H1 (cell line): Measurements from ENCODE around the gene GH1. TPM values are rescaled to one million over a fixed set of nuclear protein-coding genes. Genes with fewer than 3 reads are reported as not detected.

Experiments used
- CTCF ChIA-PET: fragments of 300-600 bp; sonication (Branson Sonifier 250); formaldehyde crosslinking; loops from one replicate; lab custom pipeline; 2021; ENCODE audit not compliant: partially characterized antibody; lab: Charles Lee
- POLR2A ChIA-PET: fragments of 300-600 bp; sonication (Branson Sonifier 250); formaldehyde crosslinking; loops from one replicate; lab custom pipeline; 2021; ENCODE audit warnings: inconsistent platforms; ENCODE audit not compliant: partially characterized antibody; lab: Charles Lee
- DNase-seq, 2 experiments: peaks; one replicate each; pipeline versions ENCODE4 v3.0.0 to v3.0.0-alpha.2; 2010 to 2022; ENCODE audit warnings: low spot score in 2 of 2, low read depth in 1 of 2, mixed read lengths in 1 of 2
- FAIRE-seq: peaks from 2 replicates; lab custom pipeline; 2011; peaks lifted over from hg19 to GRCh38; lab: Jason Lieb, UNC
- H2AFZ ChIP-seq: 2 replicates; pipeline ENCODE4 v1.8.1; 2012; ENCODE audit warnings: low read length, inconsistent platforms
- H2AK5ac ChIP-seq: 2 replicates; pipeline ENCODE4 v1.6.1; 2013; ENCODE audit warnings: low read depth, low read length
- H2BK120ac ChIP-seq: replicated peaks from 2 replicates; pipeline ENCODE3; 2013; ENCODE audit warnings: low read depth, low read length, inconsistent platforms
- H2BK12ac ChIP-seq: 2 replicates; pipeline ENCODE4 v1.6.1; 2013; ENCODE audit warnings: low read depth, low read length
- H2BK15ac ChIP-seq: 2 replicates; pipeline ENCODE4 v1.6.1; 2013; ENCODE audit warnings: low read length
- H2BK20ac ChIP-seq: 2 replicates; pipeline ENCODE4 v1.6.1; 2013; ENCODE audit warnings: low read length
- H2BK5ac ChIP-seq: 2 replicates; pipeline ENCODE4 v1.6.1; 2013; ENCODE audit warnings: low read depth, low read length
- H3K14ac ChIP-seq: 2 replicates; pipeline ENCODE4 v1.6.1; 2013; ENCODE audit warnings: inconsistent platforms; ENCODE audit not compliant: insufficient read length
- H3K18ac ChIP-seq: 2 replicates; pipeline ENCODE4 v1.6.1; 2013; ENCODE audit warnings: low read length; ENCODE audit errors: extremely low read depth
- H3K23ac ChIP-seq: 2 replicates; pipeline ENCODE4 v1.6.1; 2013; ENCODE audit warnings: inconsistent platforms; ENCODE audit not compliant: insufficient read length
- H3K23me2 ChIP-seq: 2 replicates; pipeline ENCODE4 v1.6.1; 2013; ENCODE audit warnings: low read depth, low read length
- H3K27ac ChIP-seq: 2 replicates; pipeline ENCODE4 v1.6.1; 2011; ENCODE audit warnings: low read depth, low read length, inconsistent platforms
- H3K27me3 ChIP-seq, 4 experiments: replicated peaks in 1 of 4; 1 replicate in 1 of 4; 2 replicates in 3 of 4; pipeline versions ENCODE4 v1.6.1 to v1.8.1; 2011 to 2013; ENCODE audit warnings: low read length in 3 of 4, mild to moderate bottlenecking in 3 of 4, inconsistent platforms in 2 of 4, mixed read lengths in 2 of 4, moderate library complexity in 1 of 4; ENCODE audit not compliant: control insufficient read depth in 3 of 4, insufficient read depth in 3 of 4; ENCODE audit errors: extremely low read depth in 1 of 4
- H3K36me3 ChIP-seq, 4 experiments: 2 replicates each; pipeline versions ENCODE4 v1.6.1 to v1.8.1; 2011 to 2013; ENCODE audit warnings: mild to moderate bottlenecking in 4 of 4, low read length in 3 of 4, moderate library complexity in 2 of 4, control low read depth in 1 of 4, inconsistent platforms in 1 of 4; ENCODE audit not compliant: insufficient read depth in 4 of 4, control insufficient read depth in 2 of 4
- H3K4ac ChIP-seq: replicated peaks from 2 replicates; pipeline ENCODE3; 2013; ENCODE audit warnings: low read length, low read depth, mixed read lengths, inconsistent platforms; ENCODE audit not compliant: insufficient read length
- H3K4me1 ChIP-seq, 4 experiments: replicated peaks in 1 of 4; 1 replicate in 1 of 4; 2 replicates in 3 of 4; pipeline versions ENCODE4 v1.6.1 to v1.8.1; 2011 to 2013; ENCODE audit warnings: low read length in 3 of 4, inconsistent platforms in 2 of 4, mixed read lengths in 1 of 4; ENCODE audit not compliant: insufficient read depth in 4 of 4, control insufficient read depth in 3 of 4
- H3K4me2 ChIP-seq, 2 experiments: 2 replicates each; pipeline versions ENCODE4 v1.6.1 to v1.8.1; 2011 to 2013; ENCODE audit warnings: low read depth in 2 of 2, low read length in 2 of 2, control low read depth in 1 of 2, inconsistent platforms in 1 of 2, mild to moderate bottlenecking in 1 of 2; ENCODE audit not compliant: insufficient read depth in 1 of 2
- H3K4me3 ChIP-seq, 4 experiments: fragments of 200-600, 300-600 bp in 1 of 4; sonication (generic), shearing (Covaris generic), sonication (Bioruptor Twin) in 1 of 4; 2 replicates each; pipeline versions ENCODE4 v1.5.1 to v1.8.1; 2011 to 2016; ENCODE audit warnings: low read length in 4 of 4, low read depth in 3 of 4, control low read depth in 2 of 4, inconsistent platforms in 2 of 4, mild to moderate bottlenecking in 2 of 4, mixed read lengths in 1 of 4, moderate library complexity in 1 of 4; ENCODE audit not compliant: insufficient read depth in 2 of 4; ENCODE audit errors: extremely low read depth in 1 of 4
- H3K56ac ChIP-seq: replicated peaks from 2 replicates; pipeline ENCODE3; 2013; ENCODE audit warnings: low read depth, mild to moderate bottlenecking, mixed read lengths, low read length, inconsistent platforms; ENCODE audit not compliant: insufficient read length
- H3K79me1 ChIP-seq: 2 replicates; pipeline ENCODE4 v1.6.1; 2013; ENCODE audit warnings: low read depth, low read length, control low read depth
- H3K79me2 ChIP-seq, 2 experiments: 2 replicates each; pipeline versions ENCODE4 v1.6.1 to v1.8.1; 2012 to 2013; ENCODE audit warnings: low read length in 2 of 2, mild to moderate bottlenecking in 2 of 2, inconsistent platforms in 1 of 2; ENCODE audit not compliant: insufficient read depth in 2 of 2, control insufficient read depth in 1 of 2
- H3K9ac ChIP-seq, 4 experiments: replicated peaks in 1 of 4; 1 replicate in 1 of 4; 2 replicates in 3 of 4; pipeline versions ENCODE4 v1.6.1 to v1.8.1; 2011 to 2013; ENCODE audit warnings: low read depth in 3 of 4, low read length in 3 of 4, control low read depth in 2 of 4, mild to moderate bottlenecking in 2 of 4, moderate library complexity in 2 of 4, inconsistent platforms in 1 of 4; ENCODE audit errors: extremely low read depth in 1 of 4
- H3K9me3 ChIP-seq, 2 experiments: 2 replicates each; pipeline versions ENCODE4 v1.6.1 to v1.8.1; 2012 to 2013; ENCODE audit warnings: mild to moderate bottlenecking in 2 of 2, moderate library complexity in 2 of 2, control low read depth in 1 of 2, inconsistent platforms in 1 of 2, low read depth in 1 of 2, low read length in 1 of 2, mixed read lengths in 1 of 2; ENCODE audit not compliant: insufficient read depth in 2 of 2
- H4K20me1 ChIP-seq, 2 experiments: replicated peaks in 1 of 2; 2 replicates each; pipeline versions ENCODE3 to v1.8.1; 2011 to 2013; ENCODE audit warnings: inconsistent platforms in 2 of 2, low read length in 2 of 2, mild to moderate bottlenecking in 1 of 2; ENCODE audit not compliant: insufficient read depth in 2 of 2, control insufficient read depth in 1 of 2
- H4K5ac ChIP-seq: 2 replicates; pipeline ENCODE4 v1.6.1; 2013; ENCODE audit warnings: low read length, low read depth, mixed read lengths, inconsistent platforms; ENCODE audit not compliant: insufficient read length
- H4K8ac ChIP-seq: 2 replicates; pipeline ENCODE4 v1.8.0; 2013; ENCODE audit warnings: mild to moderate bottlenecking, moderate library complexity, low read length, inconsistent platforms; ENCODE audit not compliant: insufficient read depth; ENCODE audit errors: extremely low read depth
- H4K91ac ChIP-seq: replicated peaks from 2 replicates; pipeline ENCODE3; 2013; ENCODE audit warnings: low read length, mixed read lengths, inconsistent platforms; ENCODE audit not compliant: insufficient read length
- CHD2 ChIP-seq: IDR thresholded peaks from 2 replicates; pipeline ENCODE4 v1.6.1; 2012; ENCODE audit warnings: low read length, improper control_type of control experiment
- FOSL1 ChIP-seq: IDR thresholded peaks from 2 replicates; pipeline ENCODE4 v1.6.1; 2011; ENCODE audit warnings: mild to moderate bottlenecking, low read depth, low read length, moderate library complexity; ENCODE audit not compliant: insufficient read depth
- MAFK ChIP-seq: IDR thresholded peaks from 2 replicates; pipeline ENCODE4 v1.6.1; 2012; ENCODE audit warnings: low read depth, mild to moderate bottlenecking, improper control_type of control experiment, low read length
- NRF1 ChIP-seq: IDR thresholded peaks from 2 replicates; pipeline ENCODE4 v1.6.1; 2011; ENCODE audit warnings: mild to moderate bottlenecking, low read depth, low read length, improper control_type of control experiment
- POLR2A ChIP-seq, 2 experiments: IDR thresholded peaks; 1 replicate in 1 of 2; 2 replicates in 1 of 2; pipeline ENCODE4 v1.6.1; 2011; ENCODE audit warnings: low read depth in 2 of 2, low read length in 2 of 2, mild to moderate bottlenecking in 2 of 2; ENCODE audit errors: control extremely low read depth in 1 of 2
- POLR2AphosphoS5 ChIP-seq: IDR thresholded peaks from 2 replicates; pipeline ENCODE4 v1.6.1; 2011; ENCODE audit warnings: low read depth, low read length
- TEAD4 ChIP-seq: IDR thresholded peaks from 2 replicates; pipeline ENCODE4 v1.6.1; 2012; ENCODE audit warnings: low read depth, low read length, inconsistent platforms, mixed read lengths
- WGBS, 2 experiments: shearing (Covaris generic) in 1 of 2; methylation state at CpG; one replicate each; pipeline versions ENCODE4 v1.1.6 to v1.1.7; 2013 to 2015; ENCODE audit warnings: low lambda C conversion rate in 2 of 2, mixed read lengths in 2 of 2, inconsistent platforms in 1 of 2, low coverage in 1 of 2, missing lambda C conversion rate in 1 of 2; ENCODE audit not compliant: insufficient replicate concordance in 2 of 2, insufficient coverage in 1 of 2, insufficient read length in 1 of 2; ENCODE audit errors: extremely low coverage in 1 of 2, missing lambda C conversion rate in 1 of 2; 5-methylcytosine and 5-hydroxymethylcytosine counted together
- polyA plus RNA-seq, 7 experiments: library from polyadenylated mRNA; depleted of rRNA in 3 of 7; stranded (reverse) in 5 of 7; unstranded in 2 of 7; fragments of >200 nt in 5 of 7; fragments of 200-250 nt in 2 of 7; gene quantifications; 1 replicate in 5 of 7; 2 replicates in 1 of 7; 4 replicates in 1 of 7; pipeline versions ENCODE4 v1.2.1 to v1.2.3, GENCODE V29; 2011 to 2013; ENCODE audit warnings: missing spikeins in 2 of 7, mixed read lengths in 2 of 7
- total RNA-seq: library from RNA; stranded (reverse); fragmentation: NEBNext Ultra II Directional; extraction: Animal tissue kit (Norgen Biotek cat#: 25700); gene quantifications from 2 replicates; pipeline ENCODE4 v1.2.1, GENCODE V29; 2021

Gene GH1
- total and polyA plus RNA-seq, 2 of the 8 experiments (the other 6 are each of a cell fraction or from before 2014, with no cell fraction given): 0.41 TPM; not detected in 1

DNA sequence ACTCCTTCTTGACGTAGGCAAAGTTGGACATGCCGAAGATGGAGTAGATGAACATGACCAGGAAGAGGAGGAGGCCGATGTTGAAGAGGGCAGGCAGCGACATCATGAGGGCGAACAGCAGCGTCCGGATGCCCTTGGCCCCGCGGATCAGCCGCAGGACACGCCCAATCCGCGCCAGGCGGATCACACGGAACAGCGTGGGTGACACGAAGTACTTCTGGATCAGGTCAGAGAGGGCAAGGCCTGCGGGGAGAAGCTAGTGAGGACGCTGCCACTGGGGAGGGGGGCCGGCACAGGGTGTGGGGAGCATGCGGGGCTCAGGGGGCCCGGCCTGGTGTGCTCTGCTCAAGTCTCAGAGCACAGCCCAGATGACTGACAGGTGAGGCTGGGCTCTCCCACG lies 23.1 kb upstream of the GH1 start:
- Histone ChIP-seq H4K20me1 (peaks cover 0 to 5% of the 10 kb centered on the region in 2 experiments), H3K14ac (no peak overlapping the region), H3K23me2 (no peaks in the 10 kb centered on the region), H3K36me3 (peaks cover 0 to 21% (median 1%) of the 10 kb centered on the region in 4 experiments; a peak in 4 of 8 replicates), H3K56ac (no peak overlapping the region), H2BK15ac (no peak overlapping the region), H2BK20ac (no peak overlapping the region), H4K5ac (no peak overlapping the region), H3K9me3 (no peaks in the 10 kb centered on the region), H3K4ac (no peak overlapping the region), H4K91ac (no peak overlapping the region), H3K9ac (no peak overlapping the region), H3K79me1 (no peaks in the 10 kb centered on the region), H2BK12ac (no peak overlapping the region), H3K79me2 (no peaks in the 10 kb centered on the region), H3K18ac (no peak overlapping the region), H2AK5ac (no peak overlapping the region), H3K23ac (no peak overlapping the region), H3K4me3 (no peak overlapping the region), H2BK120ac (no peak overlapping the region), H3K27ac (no peak overlapping the region), H4K8ac (no peak overlapping the region), H2BK5ac (no peak overlapping the region), H3K27me3 (no peaks in the 10 kb centered on the region), H2AFZ (no peak overlapping the region), H3K4me1 (peaks cover 0 to 4% (median 2%) of the 10 kb centered on the region in 4 experiments; a peak in 4 of 7 replicates)
- ChIA-PET POLR2A (interaction anchor here (0.8 kb wide), 1 partner anchor 9 kb away, joined by 3 read pairs; the partner anchor contains the start of gene CD79B), CTCF (interaction anchor here (0.7 to 6.1 kb wide), 6 partner anchors 11 to 122 kb away, joined by 3 to 64 read pairs (median 10); partner anchors contain the start of genes CSHL1 and GH1)
- 93% methylated on average over 23 of the region's 23 CpGs; no CpG with 5 or more reads in 1 of the 2 experiments for whole genome bisulfite sequencing, 2 experiments
- no peak for FAIRE-seq
- TF ChIP-seq NRF1 (no peak), CHD2 (no peak), POLR2AphosphoS5 (no peak), POLR2A (IDR thresholded peaks at IDR 0.05; ENCODE audit: control extremely low read depth in 1 of 2, low read depth in 2 of 2, low read length in 2 of 2) (no peak), FOSL1 (no peak), MAFK (no peak), TEAD4 (no peak)
- TF ChIP-seq, all 59 proteins: peak for 0
- DNase-seq: no peak
- no peak overlapping the region for H3K4me2 ChIP-seq
